Inflammatory macrophage treated with lipopolysaccharide for 1 hour (primary cell): ENCODE data around the gene SLC7A11.
A peak's percentile ranks its signal among the peaks of the same experiment; 100 is the strongest.
"Not testable (repeated sequence)": the region's sequence is repeated elsewhere in the genome, so short reads cannot be mapped to it uniquely, and the experiment has no call there.

Experiments used
- DNase-seq, 2 donors: peaks; one replicate each; pipeline ENCODE4 v3.0.0-alpha.2; 2020 to 2022

Gene SLC7A11

GRCh38 chr4:138241281-138242075 lies 671 bp downstream of the SLC7A11 start:
- peak in 1 of 2 donors; percentile 29 for DNase-seq

DNA sequence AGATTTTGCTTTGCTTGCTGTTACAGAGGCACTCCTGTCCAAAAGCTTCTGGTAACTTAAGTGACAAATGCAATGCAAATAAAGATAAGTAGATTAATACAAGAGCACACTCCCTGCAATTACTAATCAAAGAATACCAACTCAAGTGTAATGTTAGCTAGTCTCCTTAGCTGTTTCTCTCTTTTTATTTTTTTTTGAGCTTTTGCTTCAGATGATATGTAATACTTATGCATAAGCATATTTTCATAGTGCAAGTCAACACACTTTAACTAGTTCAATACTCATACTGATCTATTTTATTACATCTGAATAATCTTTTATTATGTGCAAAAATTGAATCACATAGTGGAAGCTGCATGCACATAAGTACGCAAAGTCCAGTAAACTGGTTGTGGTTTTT lies 2.7 kb downstream of the SLC7A11 start:
- peak in 1 of 2 donors; percentile 18 for DNase-seq

DNA sequence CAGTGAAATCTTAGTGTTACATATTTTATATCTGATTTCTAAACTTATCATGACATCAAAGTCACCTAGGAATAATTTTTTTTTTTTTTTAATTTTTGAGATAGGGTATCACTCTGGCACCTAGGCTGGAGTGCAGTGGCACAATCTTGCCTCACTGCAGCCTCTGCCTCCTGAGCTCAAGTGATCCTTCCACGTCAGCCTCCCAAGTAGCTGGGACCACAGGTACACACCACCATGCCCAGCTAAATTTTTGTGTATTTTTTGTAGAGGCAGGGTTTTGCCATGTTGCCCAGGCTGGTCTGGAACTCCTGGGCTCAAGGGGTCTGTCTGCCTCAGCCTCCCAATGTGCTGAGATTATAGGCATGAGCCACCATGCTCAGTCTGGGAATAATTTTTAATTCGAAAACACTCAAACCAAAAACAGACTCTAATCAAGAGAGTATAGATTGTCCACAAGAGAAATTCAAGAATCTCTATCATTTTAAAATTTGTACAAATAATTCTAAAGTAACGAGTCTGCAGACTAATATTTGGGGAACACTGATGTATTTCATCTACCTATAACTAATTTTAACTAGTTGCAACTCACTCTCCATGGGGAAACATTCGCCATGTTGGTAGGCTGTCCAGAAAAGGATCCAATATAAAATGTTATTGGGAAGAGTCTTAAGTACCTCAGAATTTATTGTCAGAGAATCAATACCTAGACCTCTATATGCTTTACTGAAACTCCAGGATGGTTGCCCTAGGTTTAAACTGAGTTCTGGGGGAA lies 3.4 kb downstream of the SLC7A11 start:
- DNase-seq, result no peak

GRCh38 chr4:138237132-138237531 lies 5.0 kb downstream of the SLC7A11 start:
- DNase-seq, result not testable (repeated sequence)

GRCh38 chr4:138236037-138236436 lies 6.1 kb downstream of the SLC7A11 start:
- peak in 1 of 2 donors; percentile 14 for DNase-seq

DNA sequence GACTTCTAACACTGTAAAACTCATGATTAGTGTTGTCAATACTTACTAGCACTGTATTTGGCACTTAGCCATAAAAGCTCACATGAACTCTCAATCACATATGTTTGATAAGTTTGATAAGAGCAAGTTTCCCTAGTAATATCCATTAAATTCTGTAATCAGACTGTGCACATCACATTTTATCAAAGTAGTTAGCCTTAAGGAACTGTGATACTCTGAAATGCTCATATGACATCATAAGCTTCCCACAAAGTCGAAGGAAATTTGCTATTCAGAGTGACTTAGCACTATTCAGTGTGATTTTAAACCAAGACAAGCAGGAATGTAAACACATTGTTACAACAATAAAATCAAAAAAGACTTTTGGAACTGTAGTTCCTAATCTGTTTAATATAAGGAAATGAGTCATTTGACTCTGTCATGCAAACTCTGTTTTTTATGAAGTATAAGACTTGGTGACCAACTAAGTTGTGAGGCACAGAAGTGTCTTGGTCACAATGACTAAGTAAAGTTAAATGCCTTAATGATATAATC lies 6.7 kb downstream of the SLC7A11 start:
- DNase-seq, result peak; percentile 84 to 87

- DNase-seq, result no peak
Observed at GRCh38 chr4:138234248-138234647, 7.9 kb downstream of the SLC7A11 start.

DNA sequence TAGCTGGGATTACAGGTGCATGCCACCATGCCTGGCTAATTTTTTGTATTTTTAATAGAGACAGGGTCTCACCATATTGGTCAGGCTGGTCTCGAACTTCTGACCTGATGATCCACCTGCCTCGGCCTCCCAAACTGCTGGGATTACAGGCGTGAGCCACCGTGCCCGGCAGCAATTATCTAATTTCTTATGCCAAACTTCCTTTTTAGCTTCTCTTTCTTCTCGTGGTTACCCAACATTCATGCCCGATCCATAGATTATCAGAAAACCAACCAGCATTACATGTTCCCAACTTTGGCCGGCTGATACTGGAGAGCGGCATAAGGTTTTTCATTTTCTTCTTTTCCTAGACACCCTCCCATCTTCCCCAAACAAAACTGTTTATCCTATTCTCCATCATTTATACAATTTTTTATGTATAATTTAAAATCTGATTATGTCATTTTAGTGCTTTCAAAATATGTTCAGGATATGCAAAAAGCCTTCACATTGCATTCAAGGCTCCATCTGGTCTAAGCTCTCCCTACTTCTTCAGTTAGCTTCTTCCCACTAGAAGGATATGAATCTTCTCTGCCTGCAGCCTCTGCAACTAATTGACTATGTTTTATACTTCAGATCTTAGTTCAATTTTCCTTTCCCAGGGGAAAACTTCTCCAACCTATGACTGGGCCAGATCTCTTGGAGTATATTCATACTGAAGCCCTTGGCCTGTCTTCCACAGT lies 8.7 kb downstream of the SLC7A11 start:
- DNase-seq, result no peak

- no peak for DNase-seq
Observed at GRCh38 chr4:138232364-138232763, 9.8 kb downstream of the SLC7A11 start.

DNA sequence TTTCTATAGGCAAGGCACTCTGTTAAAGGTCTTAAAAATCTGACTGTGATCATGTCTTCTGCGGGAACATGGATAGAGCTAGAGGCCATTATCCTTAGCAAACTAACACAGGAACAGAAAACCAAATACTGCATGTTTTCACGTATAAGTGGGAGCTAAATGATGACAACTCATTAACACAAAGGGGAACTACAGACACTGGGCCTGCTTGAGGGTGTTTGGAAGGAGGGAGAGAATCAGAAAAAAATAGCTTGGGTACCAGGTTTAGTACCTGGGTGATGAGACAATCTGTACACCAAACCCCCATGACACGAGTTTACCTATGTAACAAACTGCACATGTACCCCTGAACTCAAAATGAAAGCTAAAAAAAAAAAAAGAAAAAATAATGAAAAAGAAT lies 12.1 kb downstream of the SLC7A11 start:
- no peak for DNase-seq

GRCh38 chr4:138229160-138229559 lies 13.0 kb downstream of the SLC7A11 start:
- no peak for DNase-seq

DNA sequence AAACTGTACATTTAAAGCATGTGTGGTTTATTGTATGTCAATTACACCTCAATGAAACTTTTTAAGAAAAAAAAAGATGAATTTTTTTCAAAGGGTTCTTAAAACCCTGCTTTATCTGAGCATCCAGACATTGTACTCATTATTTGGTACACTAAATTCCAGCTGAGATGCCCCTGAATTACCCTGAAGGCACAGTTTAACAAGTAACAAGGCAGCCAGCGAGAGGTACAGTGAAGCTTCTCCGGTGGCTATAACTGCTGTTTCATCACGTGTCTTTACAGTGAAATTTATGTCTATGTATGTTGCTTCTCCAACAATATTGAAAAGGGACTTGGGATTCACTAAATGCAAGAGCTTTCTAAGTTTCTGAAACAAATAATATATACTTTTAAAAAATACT lies 15.8 kb downstream of the SLC7A11 start:
- DNase-seq, result no peak

DNA sequence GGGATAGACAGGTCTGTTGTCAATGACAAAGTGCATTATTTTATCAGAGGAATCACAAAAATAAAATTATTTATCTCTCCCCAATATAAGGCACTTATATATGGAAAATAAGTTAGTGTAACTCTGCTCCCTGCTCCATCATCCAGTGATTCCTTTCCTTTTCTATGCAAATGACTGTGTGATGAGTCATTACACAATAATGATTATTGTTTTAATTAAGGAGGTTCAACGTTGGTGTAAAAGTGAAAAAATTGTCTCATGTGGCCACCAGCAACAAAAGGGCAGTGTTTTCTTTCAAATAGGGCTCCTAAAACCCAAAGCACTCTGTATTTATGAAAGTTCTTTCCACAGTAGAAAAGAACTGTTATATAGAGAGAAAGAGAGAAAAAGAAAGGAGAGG lies 16.7 kb downstream of the SLC7A11 start:
- DNase-seq, result no peak

GRCh38 chr4:138224614-138225013 lies 17.5 kb downstream of the SLC7A11 start:
- DNase-seq, result no peak

- DNase-seq, result peak in 1 of 2 donors; percentile 14
Observed at GRCh38 chr4:138223231-138223910, 18.8 kb downstream of the SLC7A11 start.

DNA sequence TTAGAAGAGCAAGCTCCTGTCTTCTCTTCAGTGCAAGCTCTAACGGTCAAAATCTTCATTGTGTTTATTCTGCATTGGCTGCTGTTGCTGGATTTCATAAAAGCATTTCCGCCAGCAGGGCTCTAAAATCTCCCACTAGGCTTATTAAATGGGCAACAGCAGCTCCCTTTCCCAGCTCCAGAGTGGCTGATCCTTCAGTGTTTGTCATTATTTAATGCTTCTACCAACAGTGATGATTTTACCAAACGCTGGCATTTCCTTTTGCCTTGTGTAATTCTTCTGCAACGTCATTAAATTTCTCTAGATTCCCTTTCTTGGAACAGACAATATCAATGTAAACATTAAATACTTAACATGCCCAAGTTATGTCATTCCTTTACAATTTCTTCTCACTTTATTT lies 20.1 kb downstream of the SLC7A11 start:
- peak in 1 of 2 donors; percentile 49 for DNase-seq

DNA sequence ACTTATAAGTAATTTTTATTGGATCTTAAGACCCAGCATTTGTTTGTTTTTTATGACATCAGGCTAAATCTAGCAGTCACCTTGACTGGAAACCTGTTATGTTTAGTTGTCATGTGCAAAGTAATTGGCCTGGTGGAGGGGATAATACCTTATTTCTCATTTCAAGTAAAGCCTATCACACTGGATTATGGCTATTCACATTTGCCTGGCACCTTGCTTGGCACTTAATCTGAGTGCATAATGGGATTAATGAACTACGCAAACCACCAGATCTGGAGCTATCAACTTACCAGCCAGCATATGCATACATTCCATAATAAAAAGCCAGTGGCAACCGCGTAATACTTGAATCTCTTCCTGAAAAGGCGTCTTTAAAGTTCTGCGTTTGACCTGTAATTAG lies 23.2 kb downstream of the SLC7A11 start:
- DNase-seq, result no peak

GRCh38 chr4:138217567-138217966 lies 24.6 kb downstream of the SLC7A11 start:
- no peak for DNase-seq

DNA sequence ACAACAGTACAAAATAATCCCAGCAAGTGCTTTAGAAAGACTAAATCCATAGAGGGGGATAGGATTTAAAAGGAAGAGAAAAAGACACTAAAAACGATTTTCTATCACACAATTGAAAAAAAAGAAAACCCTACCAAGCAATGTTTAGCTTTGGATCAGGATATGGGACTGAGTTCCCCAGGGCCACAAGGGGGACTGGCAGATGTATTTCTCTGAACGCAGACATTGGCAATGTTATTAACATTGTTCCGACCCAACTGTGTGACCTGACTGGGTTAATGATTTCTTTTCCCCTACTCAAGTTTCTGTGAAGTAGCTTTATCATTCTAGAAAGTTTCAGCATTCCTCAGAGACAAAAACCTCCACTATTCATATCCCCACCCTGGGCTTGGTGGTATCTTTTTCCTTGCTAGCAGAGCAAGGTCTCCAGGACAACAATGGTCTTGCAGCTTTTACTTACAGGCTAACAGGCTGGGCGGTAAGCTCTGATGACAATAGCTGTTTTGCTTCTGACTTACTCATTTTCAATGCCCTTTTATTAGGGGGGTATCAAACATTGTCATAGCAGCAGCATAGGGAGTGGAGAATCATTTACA lies 25.8 kb downstream of the SLC7A11 start:
- DNase-seq, result no peak

DNA sequence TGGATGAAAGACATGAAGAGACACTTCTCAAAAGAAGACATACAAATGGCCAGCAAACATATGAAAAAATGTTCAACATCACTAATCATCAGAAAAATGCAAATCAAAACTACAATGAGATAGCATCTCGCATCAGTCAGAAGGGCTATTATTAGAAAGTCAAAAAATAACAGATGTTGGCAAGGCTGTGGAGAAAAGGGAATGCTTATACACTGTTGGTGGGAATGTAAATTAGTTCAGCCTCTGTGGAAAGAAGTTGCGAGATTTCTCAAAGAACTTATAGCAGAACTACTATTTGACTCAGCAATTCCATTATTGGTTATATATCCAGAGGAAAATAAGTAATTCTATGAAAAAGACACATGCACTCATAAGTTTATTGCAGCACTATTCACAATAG lies 31.6 kb downstream of the SLC7A11 start:
- DNase-seq, result not testable (repeated sequence)

- DNase-seq, result no peak
Observed at GRCh38 chr4:138209094-138209493, 33.1 kb downstream of the SLC7A11 start.
